Neural crest cell (in vitro differentiated cells): ENCODE results near the gene APOO. TPM values are rescaled to one million over a fixed set of nuclear protein-coding genes. Genes with fewer than 3 reads are reported as not detected.

Experiments
- DNase-seq: peaks from one replicate; pipeline ENCODE4 v3.0.0; 2021; ENCODE audit warnings: low read depth, mixed read lengths, low spot score
- H3K27ac Mint-ChIP-seq: one replicate; pipeline ENCODE4 v1.8.0; 2021; ENCODE audit warnings: mild to moderate bottlenecking, mixed read lengths; ENCODE audit not compliant: unreplicated experiment
- H3K27me3 Mint-ChIP-seq: 2 replicates; pipeline ENCODE4 v1.8.0; 2021; ENCODE audit warnings: low read depth, mild to moderate bottlenecking, mixed read lengths
- H3K36me3 Mint-ChIP-seq: 2 replicates; pipeline ENCODE4 v1.8.0; 2021; ENCODE audit warnings: low read depth, mild to moderate bottlenecking, mixed read lengths
- H3K4me1 Mint-ChIP-seq: 2 replicates; pipeline ENCODE4 v1.8.0; 2021; ENCODE audit warnings: mixed read lengths
- H3K4me3 Mint-ChIP-seq: one replicate; pipeline ENCODE4 v1.8.0; 2021; ENCODE audit warnings: mild to moderate bottlenecking, mixed read lengths
- H3K9me3 Mint-ChIP-seq: 2 replicates; pipeline ENCODE4 v1.8.0; 2021; ENCODE audit warnings: mixed read lengths
- CTCF ChIP-seq: fragments of 200-600 bp; sonication (generic); conservative IDR thresholded peaks from 2 replicates; pipeline ENCODE4 v1.5.0; 2021; ENCODE audit warnings: antibody characterized with exemption, mild to moderate bottlenecking
- total RNA-seq: library from RNA; stranded (reverse); gene quantifications from 2 replicates; pipeline ENCODE4 v1.2.1, GENCODE V29; 2021

APOO gene
- total RNA-seq, 1 donor from 2014 or later: 91.0 TPM

- Mint-ChIP-seq H3K9me3 (no peaks in the 10 kb centered on the region), H3K27me3 (no peaks in the 10 kb centered on the region), H3K4me1 (peaks cover 42% of the 10 kb centered on the region), H3K36me3 (peaks cover 10% of the 10 kb centered on the region), H3K27ac (no peak overlapping the region), H3K4me3 (peak overlapping the region; percentile 65)
- no peak for DNase-seq
- no peak for TF ChIP-seq CTCF
Observed at GRCh38 chrX:23789386-23790154, 118.2 kb downstream of the APOO start.

- H3K4me1 Mint-ChIP-seq: peaks cover 47% of the 10 kb centered on the region
- H3K27ac Mint-ChIP-seq: no peak overlapping the region
- DNase-seq: no peak
- TF ChIP-seq CTCF: no peak
- H3K27me3 Mint-ChIP-seq: no peaks in the 10 kb centered on the region
- peaks cover 13% of the 10 kb centered on the region for H3K36me3 Mint-ChIP-seq
- H3K4me3 Mint-ChIP-seq: no peak overlapping the region
- no peaks in the 10 kb centered on the region for H3K9me3 Mint-ChIP-seq
Observed at GRCh38 chrX:23788946-23789345, 118.8 kb downstream of the APOO start.

GRCh38 chrX:23788521-23788920 is 119.2 kb downstream of the APOO start:
- H3K4me3 Mint-ChIP-seq: no peak overlapping the region
- peaks cover 51% of the 10 kb centered on the region for H3K4me1 Mint-ChIP-seq
- no peak for DNase-seq
- no peak for TF ChIP-seq CTCF
- peak overlapping the region; percentile 61 for H3K27ac Mint-ChIP-seq
- no peaks in the 10 kb centered on the region for H3K27me3 Mint-ChIP-seq
- peaks cover 15% of the 10 kb centered on the region for H3K36me3 Mint-ChIP-seq
- H3K9me3 Mint-ChIP-seq: no peaks in the 10 kb centered on the region

- no peak for DNase-seq
- H3K27ac Mint-ChIP-seq: no peak overlapping the region
- no peak for TF ChIP-seq CTCF
- no peaks in the 10 kb centered on the region for H3K9me3 Mint-ChIP-seq
- peaks cover 48% of the 10 kb centered on the region for H3K4me1 Mint-ChIP-seq
- H3K27me3 Mint-ChIP-seq: no peaks in the 10 kb centered on the region
- peaks cover 15% of the 10 kb centered on the region for H3K36me3 Mint-ChIP-seq
- peak overlapping the region; percentile 27 for H3K4me3 Mint-ChIP-seq
Observed at GRCh38 chrX:23787745-23788118, 120.0 kb downstream of the APOO start.

- Mint-ChIP-seq H3K4me1 (peaks cover 57% of the 10 kb centered on the region), H3K36me3 (peaks cover 15% of the 10 kb centered on the region), H3K27me3 (no peaks in the 10 kb centered on the region), H3K27ac (no peak overlapping the region), H3K9me3 (no peaks in the 10 kb centered on the region), H3K4me3 (peak overlapping the region; percentile 98)
- DNase-seq: no peak
- TF ChIP-seq CTCF: no peak
Observed at GRCh38 chrX:23786268-23786815, 121.4 kb downstream of the APOO start.
